Testis (tissue), 3 donors: ENCODE measurements around the gene KIF7. TPM values are rescaled to one million over a fixed set of nuclear protein-coding genes. Genes with fewer than 3 reads are reported as not detected.

ENCODE experiments used
- DNase-seq: peaks from one replicate; pipeline ENCODE4 v3.0.0-alpha.2; 2019
- H3K27ac ChIP-seq, 2 donors: fragments of 200-600 bp; sonication (generic); one replicate each; pipeline ENCODE4 v1.5.1; 2019
- H3K27me3 ChIP-seq: fragments of 200-600 bp; sonication (generic); one replicate; pipeline ENCODE4 v1.5.1; 2019
- H3K36me3 ChIP-seq: fragments of 200-600 bp; sonication (generic); one replicate; pipeline ENCODE4 v1.5.1; 2017; ENCODE audit warnings: low read depth; ENCODE audit errors: missing control alignments
- H3K4me1 ChIP-seq: fragments of 200-600 bp; sonication (generic); one replicate; pipeline ENCODE4 v1.5.1; 2019
- H3K4me3 ChIP-seq, 2 donors: fragments of 200-600 bp; sonication (generic); one replicate each; pipeline ENCODE4 v1.5.1; 2017 to 2019
- H3K9me3 ChIP-seq: fragments of 200-600 bp; sonication (generic); one replicate; pipeline ENCODE4 v1.5.1; 2017
- CTCF ChIP-seq, 3 experiments: fragments of 450-650 bp in 2 of 3; fragments of 200-600 bp in 1 of 3; sonication (generic) in 1 of 3; IDR thresholded peaks; one replicate each; pipeline ENCODE4 v1.5.1; 2016 to 2019; ENCODE audit warnings: antibody characterized with exemption in 3 of 3, mild to moderate bottlenecking in 2 of 3, moderate library complexity in 1 of 3
- POLR2A ChIP-seq: fragments of 450-650 bp; IDR thresholded peaks from one replicate; pipeline ENCODE4 v1.6.1; 2017; ENCODE audit warnings: antibody characterized with exemption, mild to moderate bottlenecking, moderate library complexity
- WGBS, 2 donors: methylation state at CpG; one replicate each; pipeline ENCODE4 v1.1.5; 2018; 5-methylcytosine and 5-hydroxymethylcytosine counted together
- intact Hi-C: fragments of 100-400 bp; cut with DNase I; formaldehyde crosslinking; loops from one replicate; pipeline ENCODE4 v1.15.1; 2023; ENCODE audit warnings: low total_unique reads
- polyA plus RNA-seq: library from polyadenylated mRNA; stranded (reverse); fragments of 350-450 nt; fragmentation: Illumina TruSeq; extraction: RNeasy Lipid Tissue Mini Kit (QIAGEN cat#74804); gene quantifications from one replicate; pipeline ENCODE4 v1.2.3, GENCODE V29; 2014; ENCODE audit warnings: low read depth, low replicate concordance; ENCODE audit not compliant: insufficient read depth
- total RNA-seq, 2 donors: library from RNA; depleted of rRNA; stranded (reverse); fragments of >200 nt; gene quantifications; one replicate each; pipeline ENCODE4 v1.2.3, GENCODE V29; 2016

Gene KIF7
- total and polyA plus RNA-seq, 3 donors from 2014 or later: 2.6 to 7.6 (median 5.6) TPM

DNA sequence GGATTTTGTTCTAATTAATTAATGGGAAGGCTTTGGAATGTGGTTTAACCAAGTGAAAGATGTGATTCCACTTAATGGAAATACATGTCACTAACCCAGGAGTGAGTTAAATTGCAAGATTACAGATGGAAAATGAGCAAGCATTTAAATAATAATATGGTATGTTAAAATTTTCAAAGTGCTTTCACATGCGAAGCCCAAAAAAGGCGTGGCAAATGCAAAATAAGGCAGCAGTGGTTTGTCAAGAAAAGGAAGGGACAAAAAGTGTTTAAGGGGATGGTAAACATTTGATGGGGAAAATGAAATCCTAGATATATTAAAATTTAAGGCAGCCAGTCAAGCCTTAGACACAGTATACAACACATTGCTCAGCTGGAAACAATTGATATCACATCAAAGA lies 77.1 kb downstream of the KIF7 start:
- 82 to 98% methylated on average over 2 of the region's 2 CpGs for WGBS, 2 donors
- TF ChIP-seq POLR2A (no peak), CTCF (IDR thresholded peaks at IDR 0.05) (no peak)
- H3K4me3 ChIP-seq: no peak overlapping the region
- no peaks in the 10 kb centered on the region for H3K27me3 ChIP-seq
- H3K9me3 ChIP-seq: no peaks in the 10 kb centered on the region
- intact Hi-C loops: no loop called here
- no peak for DNase-seq
- no peaks in the 10 kb centered on the region for H3K4me1 ChIP-seq
- no peaks in the 10 kb centered on the region for H3K36me3 ChIP-seq
- no peak overlapping the region for H3K27ac ChIP-seq

Other genes starting within 250 kb of the KIF7 start
- gene RHCG, start 158.9 kb downstream of the KIF7 start, total RNA-seq: 1 to 10 TPM in 1 of 2 donors, under 1 TPM in 1; 0.62 to 1.4 TPM
- 2.0 TPM for gene RHCG, start 158.9 kb downstream of the KIF7 start, polyA plus RNA-seq
- gene TICRR, start 80.0 kb downstream of the KIF7 start, total RNA-seq: 1 to 10 TPM; 7.7 to 8.4 TPM
- gene TICRR, start 80.0 kb downstream of the KIF7 start, polyA plus RNA-seq: 3.0 TPM
- gene PLIN1, start 23.9 kb upstream of the KIF7 start, total RNA-seq: 10 to 100 TPM in 1 of 2 donors, 1 to 10 TPM in 1; 9.1 to 18.5 TPM
- gene PLIN1, start 23.9 kb upstream of the KIF7 start, polyA plus RNA-seq: 13.5 TPM
- 10 to 100 TPM; 12.3 to 15.0 TPM for gene PEX11A, start 35.3 kb upstream of the KIF7 start, total RNA-seq
- gene PEX11A, start 35.3 kb upstream of the KIF7 start, polyA plus RNA-seq: 31.8 TPM
- 10 to 100 TPM in 1 of 2 donors, 1 to 10 TPM in 1; 8.1 to 12.3 TPM for gene WDR93, start 35.3 kb upstream of the KIF7 start, total RNA-seq
- 31.9 TPM for gene WDR93, start 35.3 kb upstream of the KIF7 start, polyA plus RNA-seq
- gene MESP1, start 95.8 kb upstream of the KIF7 start, total RNA-seq: 1 to 10 TPM; 2.5 to 6.0 TPM
- gene MESP1, start 95.8 kb upstream of the KIF7 start, polyA plus RNA-seq: 5.7 TPM
- 1 to 10 TPM; 2.2 to 2.9 TPM for gene MESP2, start 120.9 kb upstream of the KIF7 start, total RNA-seq
- gene MESP2, start 120.9 kb upstream of the KIF7 start, polyA plus RNA-seq: 1.3 TPM
- 10 to 100 TPM in 1 of 2 donors, 1 to 10 TPM in 1; 5.0 to 11.1 TPM for gene ANPEP, start 159.4 kb upstream of the KIF7 start, total RNA-seq
- 12.9 TPM for gene ANPEP, start 159.4 kb upstream of the KIF7 start, polyA plus RNA-seq
- 10 to 100 TPM; 45.8 to 53.0 TPM for gene AP3S2, start 238.5 kb upstream of the KIF7 start, total RNA-seq
- gene AP3S2, start 238.5 kb upstream of the KIF7 start, polyA plus RNA-seq: 31.9 TPM